Vagina (tissue), 2 donors: Measurements from ENCODE around the gene MYLK2.

Source experiments
- POLR2A ChIP-seq, 2 donors: fragments of 450-650 bp; IDR thresholded peaks; one replicate each; pipeline ENCODE4 v1.6.1; 2017; ENCODE audit warnings: antibody characterized with exemption in 2 of 2, mild to moderate bottlenecking in 2 of 2, moderate library complexity in 2 of 2
- TF ChIP-seq, protein P1 (sequence below), 3 experiments: fragments of 450-650 bp in 2 of 3; fragments of 200-600 bp in 1 of 3; sonication (generic) in 1 of 3; IDR thresholded peaks; one replicate each; pipeline ENCODE4 v1.5.1; 2017 to 2019; ENCODE audit warnings: antibody characterized with exemption in 3 of 3, mild to moderate bottlenecking in 2 of 3, moderate library complexity in 2 of 3

DNA sequence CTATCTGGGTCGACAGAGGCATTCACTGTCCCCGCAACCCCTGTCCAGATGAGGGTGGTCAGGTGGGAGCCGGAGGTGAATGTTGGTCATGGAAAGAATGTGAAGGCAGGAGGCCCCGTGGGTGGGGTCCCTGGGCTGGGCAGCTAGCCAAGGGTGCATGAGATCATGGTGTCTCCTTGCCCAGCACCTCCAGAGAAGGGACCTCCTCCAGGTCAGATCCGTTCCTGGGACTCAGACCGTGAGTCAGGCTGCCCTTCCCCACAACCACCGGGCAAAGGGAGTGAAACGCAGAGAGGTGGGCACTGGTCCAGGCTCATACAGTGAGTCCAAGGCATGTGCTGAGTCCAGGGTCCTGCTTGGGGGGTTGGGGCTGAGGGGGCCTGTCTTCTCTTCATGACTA is 22.8 kb downstream of the MYLK2 start:
- TF ChIP-seq, protein P1, sequence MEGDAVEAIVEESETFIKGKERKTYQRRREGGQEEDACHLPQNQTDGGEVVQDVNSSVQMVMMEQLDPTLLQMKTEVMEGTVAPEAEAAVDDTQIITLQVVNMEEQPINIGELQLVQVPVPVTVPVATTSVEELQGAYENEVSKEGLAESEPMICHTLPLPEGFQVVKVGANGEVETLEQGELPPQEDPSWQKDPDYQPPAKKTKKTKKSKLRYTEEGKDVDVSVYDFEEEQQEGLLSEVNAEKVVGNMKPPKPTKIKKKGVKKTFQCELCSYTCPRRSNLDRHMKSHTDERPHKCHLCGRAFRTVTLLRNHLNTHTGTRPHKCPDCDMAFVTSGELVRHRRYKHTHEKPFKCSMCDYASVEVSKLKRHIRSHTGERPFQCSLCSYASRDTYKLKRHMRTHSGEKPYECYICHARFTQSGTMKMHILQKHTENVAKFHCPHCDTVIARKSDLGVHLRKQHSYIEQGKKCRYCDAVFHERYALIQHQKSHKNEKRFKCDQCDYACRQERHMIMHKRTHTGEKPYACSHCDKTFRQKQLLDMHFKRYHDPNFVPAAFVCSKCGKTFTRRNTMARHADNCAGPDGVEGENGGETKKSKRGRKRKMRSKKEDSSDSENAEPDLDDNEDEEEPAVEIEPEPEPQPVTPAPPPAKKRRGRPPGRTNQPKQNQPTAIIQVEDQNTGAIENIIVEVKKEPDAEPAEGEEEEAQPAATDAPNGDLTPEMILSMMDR (IDR thresholded peaks at IDR 0.05): no peak
- TF ChIP-seq POLR2A (IDR thresholded peaks at IDR 0.05): no peak
